Measurements from ENCODE around the gene WDR1.

The WDR1 gene, protein sequence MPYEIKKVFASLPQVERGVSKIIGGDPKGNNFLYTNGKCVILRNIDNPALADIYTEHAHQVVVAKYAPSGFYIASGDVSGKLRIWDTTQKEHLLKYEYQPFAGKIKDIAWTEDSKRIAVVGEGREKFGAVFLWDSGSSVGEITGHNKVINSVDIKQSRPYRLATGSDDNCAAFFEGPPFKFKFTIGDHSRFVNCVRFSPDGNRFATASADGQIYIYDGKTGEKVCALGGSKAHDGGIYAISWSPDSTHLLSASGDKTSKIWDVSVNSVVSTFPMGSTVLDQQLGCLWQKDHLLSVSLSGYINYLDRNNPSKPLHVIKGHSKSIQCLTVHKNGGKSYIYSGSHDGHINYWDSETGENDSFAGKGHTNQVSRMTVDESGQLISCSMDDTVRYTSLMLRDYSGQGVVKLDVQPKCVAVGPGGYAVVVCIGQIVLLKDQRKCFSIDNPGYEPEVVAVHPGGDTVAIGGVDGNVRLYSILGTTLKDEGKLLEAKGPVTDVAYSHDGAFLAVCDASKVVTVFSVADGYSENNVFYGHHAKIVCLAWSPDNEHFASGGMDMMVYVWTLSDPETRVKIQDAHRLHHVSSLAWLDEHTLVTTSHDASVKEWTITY

DNA sequence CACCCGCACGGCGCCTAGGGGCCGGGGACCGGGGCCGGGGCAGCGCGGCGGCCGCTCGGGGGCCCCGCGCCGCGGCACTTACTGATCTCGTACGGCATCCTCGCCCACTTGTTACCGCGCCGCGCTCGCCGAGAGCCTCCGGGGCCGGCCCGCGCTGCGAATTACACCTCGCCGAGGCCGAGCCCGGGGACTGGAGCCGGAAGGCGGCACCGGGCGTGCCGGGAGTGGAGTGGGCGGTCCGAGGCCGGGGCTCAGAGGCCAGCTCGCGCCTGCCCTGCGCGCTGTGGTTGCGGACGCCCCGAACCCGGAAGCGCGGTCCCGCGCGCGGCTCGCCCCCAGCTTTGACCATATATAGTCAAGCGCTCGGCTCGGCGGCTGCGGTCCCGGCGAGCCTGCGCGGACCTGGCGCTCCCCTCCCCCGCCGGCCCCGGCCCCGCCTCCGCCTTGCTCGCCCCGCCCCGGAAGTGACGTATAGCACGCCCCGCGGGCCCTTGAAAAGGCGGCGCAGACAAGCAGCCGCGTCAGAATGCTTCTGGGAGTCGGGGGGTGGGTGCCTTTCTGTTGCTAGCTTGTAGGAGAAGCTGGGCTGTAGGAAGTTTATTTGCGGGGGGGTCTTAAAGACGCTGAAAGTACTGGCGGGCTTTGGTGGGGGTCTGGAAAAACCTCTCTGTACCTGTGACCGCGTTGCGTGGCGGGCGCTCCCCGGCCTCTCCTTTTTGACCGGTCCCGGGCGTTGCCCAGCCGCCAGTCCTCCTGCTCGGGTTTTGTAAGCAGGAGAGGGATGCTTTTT, at the start of gene WDR1:
TSS of gene WDR1 (minus strand) at position 231 of the 790 bp plus-strand sequence. CDS start at position 98, 133 bp downstream.
- no peak for FAIRE-seq

DNA sequence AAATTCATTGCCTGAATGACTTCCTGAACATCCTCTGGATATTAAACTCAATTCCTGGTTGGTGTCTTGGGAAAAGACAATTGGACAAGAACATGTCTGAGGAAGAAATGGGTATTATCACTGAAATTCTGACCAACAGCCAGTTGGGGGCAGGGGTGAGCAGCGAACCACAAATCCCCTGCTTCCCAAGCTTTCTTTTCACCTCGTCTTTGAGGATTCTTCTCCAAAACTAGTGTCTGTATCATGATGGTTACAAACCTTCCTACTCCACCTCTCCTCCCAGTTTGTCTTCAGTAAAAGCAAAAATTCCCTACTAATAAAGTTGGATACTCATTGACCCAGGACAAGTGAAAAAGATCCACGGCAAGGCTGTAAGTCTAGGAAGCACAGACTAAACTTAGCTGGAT, 48.3 kb upstream of the WDR1 start:
- FAIRE-seq = no peak

DNA sequence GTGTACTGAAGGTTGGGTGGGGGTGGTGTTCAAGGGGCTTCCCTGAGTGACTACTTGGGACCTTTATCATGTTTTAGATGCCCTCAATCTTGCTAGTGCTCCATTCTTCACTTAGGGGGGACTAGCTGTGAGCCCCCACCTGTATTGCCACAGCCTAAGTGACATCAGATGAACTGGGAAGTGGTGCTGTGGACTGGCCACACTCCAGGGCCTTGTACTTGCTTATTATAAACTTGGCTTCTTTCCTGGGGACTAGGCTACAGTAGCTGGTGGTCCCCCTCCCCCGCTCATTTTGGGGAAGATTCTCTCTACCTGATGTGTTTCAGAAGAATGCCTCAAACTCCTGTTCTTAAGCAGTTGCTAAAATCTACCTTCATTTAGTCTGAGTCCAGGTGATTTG, 46.7 kb upstream of the WDR1 start:
- no peak for FAIRE-seq

DNA sequence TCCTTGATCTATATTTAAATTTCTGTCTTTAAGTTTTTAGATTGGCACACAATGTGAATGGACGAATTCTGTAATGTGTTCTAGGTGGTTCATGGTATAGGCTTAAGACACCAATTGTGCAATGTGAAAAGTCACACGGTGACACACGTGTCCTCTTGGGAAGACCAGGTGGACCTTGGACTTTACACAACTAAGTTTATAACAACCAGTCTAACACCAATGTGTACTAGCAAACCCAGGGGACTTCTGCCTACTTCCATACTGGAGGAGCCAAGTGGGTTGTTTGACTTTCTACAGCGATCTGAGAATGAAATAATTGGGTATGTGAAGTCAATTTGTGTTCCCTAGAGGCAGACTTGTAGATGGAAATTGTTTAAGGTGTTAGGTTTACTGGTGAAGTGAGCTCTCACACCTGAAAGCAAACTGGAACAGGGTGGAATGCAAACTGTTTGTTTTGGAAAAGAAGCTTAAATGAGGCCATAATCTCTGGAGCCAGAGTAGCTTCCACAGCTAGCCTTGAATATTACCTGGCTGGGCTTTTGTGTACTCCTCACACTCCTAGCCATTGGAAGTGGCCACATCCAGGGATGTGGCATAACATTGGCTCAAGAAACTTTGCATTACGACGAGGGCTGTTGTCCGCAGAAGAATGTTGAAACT, 45.9 kb upstream of the WDR1 start:
- FAIRE-seq = no peak

DNA sequence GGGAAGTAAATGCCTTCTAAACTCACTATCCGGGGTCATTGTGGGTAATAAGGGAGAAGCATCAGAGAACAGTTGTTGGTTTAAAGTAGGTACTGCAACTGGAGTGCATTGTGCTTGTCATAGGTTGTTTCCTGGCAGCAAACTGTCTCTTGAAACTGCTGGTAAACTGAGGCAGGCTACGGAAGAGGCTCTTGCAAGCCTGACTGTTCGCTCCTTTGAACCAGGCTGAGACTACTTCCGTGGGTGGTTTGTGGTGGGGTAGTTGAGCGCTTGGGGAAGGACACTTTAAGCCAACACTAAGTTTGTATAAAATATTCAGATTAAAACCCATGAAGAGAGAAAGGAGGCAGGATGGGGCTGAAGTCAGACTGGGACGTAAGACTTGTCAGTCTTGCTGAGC, 45.2 kb upstream of the WDR1 start:
- no peak for FAIRE-seq

DNA sequence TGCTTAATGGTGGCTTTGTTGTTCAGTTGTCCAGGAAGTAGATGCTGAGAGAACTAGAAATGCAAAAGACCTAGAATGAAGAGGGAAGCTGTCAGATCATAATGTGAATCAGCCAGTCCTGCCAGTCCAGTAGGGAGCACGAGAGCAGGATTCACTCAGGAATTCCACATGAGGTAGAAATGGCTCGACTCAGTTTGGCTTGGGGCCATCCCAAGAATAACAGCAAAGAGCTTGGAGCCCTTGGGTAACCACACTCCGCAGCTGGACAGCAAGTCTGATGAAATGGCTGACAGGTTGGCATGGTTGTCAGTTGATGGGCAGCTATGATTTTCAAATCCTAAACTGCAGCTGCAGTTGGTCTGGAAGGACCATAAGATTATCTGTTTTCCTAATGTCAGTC, 44.5 kb upstream of the WDR1 start:
- FAIRE-seq = no peak

DNA sequence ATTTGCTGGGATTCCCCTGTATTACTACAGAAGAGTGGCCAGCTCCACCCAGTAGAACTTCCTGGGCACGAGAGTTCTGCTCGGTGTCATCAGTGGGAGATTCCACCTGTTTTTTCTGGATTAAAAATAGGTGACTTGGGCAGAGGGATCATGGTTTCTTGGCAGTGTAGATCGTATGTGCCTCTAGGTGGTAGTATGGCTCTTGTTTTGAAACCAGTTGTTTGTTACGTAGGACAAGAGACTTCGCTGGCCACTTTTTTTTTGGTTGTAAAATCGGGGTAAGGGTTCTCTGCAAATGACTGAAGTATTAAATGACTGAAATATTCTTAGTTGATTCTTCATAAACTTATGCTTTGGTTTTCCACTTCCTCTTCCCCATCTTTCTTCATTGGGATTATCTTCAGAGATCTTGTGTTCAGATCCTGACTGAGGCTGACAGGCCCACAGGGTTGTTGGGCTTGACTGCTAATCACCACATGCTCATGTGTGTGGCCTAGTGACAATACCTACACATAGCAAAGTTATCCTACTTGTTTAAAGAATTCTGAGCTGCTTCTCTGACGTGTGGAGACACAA, 43.8 kb upstream of the WDR1 start:
- no peak for FAIRE-seq

DNA sequence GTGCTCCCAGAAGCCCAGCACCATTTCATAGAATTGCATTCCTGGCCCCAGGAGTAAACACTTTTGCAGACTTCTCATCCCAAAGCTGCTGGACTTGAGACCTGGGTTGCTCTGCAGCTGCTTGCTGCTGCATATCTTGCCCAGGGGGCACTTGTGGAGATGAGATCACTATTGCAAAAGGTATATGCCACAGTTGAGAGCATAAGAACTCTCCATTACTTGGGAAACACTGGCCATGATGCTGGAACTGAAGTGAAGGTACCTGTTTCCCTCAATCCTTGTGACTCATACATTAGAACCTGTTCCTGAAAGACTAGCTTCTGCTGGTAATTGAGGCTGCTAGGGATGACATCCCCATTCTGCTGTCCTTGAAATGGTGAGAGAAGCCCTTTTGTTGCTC, 43.1 kb upstream of the WDR1 start:
- FAIRE-seq = no peak

DNA sequence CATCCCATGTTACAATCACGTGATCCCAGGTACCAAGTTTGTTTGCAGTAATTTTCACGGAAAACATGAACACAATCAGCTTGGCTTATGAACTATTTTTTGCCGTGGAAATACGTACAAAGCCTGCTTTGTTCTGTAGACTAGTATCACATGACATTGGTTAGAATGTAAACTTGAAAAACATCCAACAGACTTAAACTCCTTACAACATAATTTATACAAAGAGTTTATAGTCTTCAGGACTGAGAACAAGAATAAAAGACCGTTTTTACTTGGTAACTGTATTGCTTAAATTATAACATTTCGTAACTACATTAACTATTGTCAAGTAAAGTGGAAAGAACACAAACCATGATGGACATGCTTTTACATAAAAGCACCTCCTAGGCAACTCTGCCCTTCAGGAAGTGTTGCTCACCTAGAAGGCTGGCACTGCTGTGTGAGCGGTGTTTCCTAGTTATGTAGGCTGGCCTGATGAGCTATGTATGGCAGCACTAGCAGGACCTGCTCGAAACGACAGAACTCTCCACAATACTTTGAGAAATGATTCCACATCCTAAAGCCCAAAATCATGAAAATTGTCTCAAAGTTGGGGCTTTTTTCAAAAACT, 41.8 kb upstream of the WDR1 start:
- FAIRE-seq = no peak

DNA sequence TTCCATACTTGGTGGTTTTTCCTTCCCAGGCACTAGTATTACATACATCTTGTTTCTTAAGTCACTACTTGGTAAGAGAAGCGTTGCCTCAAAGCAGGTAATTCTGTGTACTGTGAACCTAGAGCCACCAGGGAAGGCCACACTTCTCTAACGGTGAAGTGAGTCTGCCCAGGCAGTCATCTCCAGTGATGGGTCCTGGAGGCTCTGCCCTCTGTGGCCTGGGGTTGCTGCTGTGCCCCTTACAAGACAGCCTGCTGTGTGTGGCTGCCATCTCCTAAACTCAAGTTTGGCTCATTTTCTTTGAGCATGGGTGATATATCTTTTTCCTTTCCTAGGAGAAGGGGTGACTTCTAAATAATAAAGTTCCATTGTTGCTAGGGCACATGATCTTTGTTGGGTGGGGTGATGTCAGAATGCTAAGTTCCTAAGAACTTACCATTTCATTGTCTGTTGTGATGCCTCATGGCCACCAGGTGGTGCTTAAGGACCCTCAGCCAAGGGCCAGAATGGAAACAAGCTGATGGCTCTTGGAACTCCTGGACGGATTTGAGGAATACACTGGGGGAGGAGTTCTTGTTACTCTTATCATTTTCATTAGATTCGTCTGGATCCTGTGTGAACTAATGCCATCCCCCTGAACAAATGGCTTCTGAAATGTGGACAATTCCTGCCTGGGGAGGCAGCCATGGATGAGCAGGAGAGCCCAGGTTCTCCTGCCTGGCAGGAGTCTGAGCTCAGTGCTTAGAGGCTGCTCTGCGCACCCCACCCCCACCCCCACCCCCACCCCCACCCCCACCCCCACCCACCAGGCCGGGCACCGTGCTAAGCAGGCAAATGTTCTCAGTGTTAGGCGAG, 41.1 kb upstream of the WDR1 start:
- FAIRE-seq = peak; percentile 13

DNA sequence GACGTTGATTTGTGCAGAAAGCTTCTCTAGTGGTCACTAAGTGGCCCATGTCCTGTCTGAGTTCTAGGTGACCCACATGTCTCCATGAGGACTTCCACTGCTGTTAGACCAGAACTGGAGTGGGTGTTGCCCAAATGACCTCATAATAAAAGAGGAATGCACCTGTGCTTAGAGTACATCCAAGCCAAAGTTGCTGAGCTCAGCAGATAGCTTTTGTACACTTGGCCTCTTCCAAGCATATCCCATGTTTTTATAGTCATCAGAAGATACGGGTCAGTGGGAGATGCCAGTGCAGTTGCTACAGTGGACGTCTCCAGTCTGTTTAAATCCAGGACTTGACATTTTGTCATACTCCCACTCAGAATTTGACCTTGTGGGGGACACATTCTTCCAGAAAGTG, 37.6 kb upstream of the WDR1 start:
- FAIRE-seq = no peak

DNA sequence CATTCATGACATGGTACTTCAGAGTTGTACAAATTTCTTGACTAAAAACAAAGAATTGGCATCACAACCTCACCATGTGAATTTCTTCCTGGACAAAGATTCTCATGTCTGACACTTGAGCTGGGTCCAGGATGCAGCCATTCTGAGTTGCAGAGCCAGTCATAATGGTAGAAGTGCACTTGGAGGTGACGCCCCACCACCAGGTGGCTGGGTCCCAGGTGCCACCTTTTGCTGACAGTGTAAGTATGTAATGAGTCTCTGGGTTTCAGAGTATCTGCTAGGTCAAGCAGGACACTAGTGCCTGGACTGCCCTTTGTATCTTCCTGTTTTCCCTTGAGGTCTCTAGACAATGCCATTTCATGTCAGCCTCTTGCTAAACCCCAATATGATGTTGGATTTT, 36.6 kb upstream of the WDR1 start:
- no peak for FAIRE-seq

DNA sequence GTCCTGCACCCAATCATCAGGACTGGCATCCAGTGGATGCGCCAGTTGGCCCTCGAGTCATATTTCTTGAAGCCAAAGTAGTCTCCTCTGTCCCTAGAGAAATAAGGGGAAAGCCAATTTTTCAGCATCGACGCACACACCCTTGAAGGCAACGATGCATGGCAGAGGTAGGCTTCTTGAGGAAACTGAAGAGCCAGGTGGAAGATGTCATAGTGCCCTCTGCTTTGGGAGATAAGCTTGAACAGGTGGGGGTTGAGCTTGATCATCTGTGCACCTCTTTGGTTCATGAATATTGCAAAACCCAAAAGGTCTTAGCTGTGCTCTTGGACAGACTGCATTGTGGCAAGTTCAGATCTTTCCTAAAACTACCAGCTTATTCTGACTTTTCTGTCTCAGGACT, 34.6 kb upstream of the WDR1 start:
- FAIRE-seq = no peak

DNA sequence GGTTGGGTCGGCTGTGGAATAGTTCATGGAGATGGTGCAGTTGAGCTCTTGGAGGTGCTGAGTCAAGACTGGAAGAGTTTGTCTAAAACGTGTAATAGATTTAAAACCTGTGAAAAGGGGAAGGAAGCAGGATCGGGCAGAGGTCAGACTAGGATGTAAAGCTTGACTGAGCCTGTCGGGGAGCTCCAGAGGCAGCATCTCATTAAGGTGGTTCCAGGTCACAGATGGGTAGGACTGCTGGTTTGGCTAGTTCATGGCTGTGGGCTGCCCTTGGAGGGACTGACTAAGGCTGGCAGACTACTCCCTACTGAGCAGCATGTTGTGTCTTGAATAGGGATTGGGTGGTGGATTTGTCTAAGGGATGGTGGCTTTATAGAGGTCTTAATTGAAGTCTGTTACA, 28.4 kb upstream of the WDR1 start:
- no peak for FAIRE-seq

DNA sequence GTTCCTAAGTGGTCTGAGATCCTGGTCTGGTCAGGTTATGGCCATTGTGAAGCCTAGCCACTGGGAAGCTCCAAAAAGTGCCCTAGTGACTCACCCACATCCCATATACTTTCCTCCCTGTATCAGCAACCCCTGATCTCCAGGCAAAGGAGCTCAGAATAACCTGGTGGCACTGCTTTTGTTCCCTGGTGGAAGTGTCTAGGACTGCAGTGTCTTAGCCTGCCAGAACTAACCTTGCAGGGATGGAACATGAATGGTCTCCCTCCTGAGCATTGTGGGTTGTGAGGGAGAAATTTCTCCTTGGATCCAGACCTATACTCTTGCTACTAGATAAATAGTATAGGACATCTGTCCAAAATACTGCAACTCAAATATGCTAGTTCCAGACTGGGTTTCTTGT, 27.9 kb upstream of the WDR1 start:
- FAIRE-seq = no peak

DNA sequence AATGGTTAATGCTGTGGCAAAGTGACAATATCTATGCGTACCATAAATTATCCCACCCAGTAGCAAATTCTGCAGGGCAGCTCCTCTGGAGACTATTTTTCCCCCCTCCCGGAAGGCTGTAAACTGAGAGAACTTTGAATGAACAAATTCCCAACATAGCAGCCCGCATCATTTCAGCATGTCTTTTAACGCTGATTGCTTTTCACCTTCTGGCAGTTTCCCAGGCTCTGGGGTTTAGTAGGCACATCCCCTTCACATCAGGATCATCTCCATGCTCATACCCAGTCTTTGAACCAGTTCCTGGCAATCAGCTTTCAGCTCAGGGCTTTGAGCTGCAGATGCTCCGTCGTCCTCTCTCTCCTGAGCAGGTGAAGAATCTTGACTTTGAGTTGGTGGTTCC, 26.6 kb upstream of the WDR1 start:
- no peak for FAIRE-seq

DNA sequence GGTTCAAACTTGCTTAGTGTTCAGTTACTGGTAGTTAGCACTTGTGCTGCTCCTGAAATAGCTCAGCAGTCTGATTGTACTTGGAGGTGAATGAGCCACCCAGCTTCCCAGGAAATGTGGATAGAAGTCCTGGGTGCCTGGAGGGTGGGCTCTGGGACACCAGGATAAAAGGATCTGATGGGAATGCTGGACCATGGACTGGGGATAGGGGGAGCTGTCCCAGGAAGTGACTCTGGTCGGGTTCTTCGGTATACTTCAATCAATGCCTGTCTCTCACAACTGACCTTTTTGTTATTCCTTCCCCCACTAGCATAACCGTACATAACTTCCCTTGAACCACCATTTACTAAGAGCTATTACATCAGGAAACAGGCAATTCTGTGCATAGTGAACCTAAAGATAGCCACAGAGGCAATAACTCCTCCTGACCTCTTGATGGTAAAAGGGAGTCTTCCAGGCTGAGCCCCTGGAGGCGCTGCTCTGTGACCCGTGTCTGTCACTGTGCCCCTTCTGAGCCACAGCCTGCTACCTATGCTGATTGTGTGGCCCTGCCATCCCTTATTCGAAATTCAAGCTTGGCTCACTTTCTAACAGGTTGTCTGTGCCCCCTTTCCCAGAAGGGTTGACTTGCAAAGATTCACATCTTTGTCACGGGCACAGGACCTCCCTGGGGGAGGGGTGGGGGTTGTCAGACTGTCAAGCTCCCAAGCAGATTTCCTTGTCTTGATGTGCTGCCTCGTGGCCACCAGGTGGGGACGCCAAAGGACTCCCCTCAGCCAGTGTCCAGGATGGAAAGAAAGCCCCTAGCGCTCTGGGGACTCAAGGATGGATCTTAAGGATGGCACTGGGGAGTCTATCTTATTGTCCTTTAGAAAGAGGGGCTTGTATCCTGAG, 24.5 kb upstream of the WDR1 start:
- FAIRE-seq = no peak

DNA sequence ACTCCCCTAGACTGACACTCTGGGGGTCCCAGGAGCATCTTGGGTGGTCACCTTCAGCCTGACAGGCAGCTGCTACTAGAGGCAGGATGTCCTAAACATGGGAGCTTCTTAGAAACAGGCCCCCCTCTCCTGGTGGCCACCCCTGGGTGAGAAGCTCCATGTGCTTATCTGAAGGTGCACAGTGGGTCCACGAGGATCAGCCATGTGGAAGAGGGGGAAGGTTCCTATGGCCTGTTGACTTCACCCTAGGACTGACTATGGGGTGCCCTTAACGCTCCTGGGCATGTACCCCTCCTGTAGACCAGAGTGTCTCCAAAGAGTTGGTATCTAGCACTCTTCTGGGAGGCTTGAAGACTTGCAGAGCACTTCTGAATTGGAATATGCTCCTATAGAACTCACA, 22.9 kb upstream of the WDR1 start:
- no peak for FAIRE-seq

DNA sequence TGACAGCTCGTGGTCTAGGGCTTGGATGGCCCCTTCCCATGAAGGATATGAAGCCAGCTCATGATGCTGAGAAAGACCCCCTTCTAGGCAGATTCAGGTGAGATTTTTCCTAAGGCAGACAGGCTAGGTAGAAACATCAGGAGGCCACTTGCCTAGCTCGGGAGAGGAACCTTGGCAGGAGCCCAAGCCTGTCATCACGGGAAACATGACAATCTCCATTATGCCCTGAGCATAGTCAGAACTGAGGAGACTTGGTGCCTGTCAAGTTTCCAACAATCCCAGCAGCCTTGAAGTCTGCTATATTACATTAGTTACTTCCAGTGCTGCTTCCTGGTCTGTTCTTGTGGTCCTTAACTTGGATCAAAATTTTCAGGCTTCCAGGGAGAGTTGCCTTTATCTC, 18.7 kb upstream of the WDR1 start:
- no peak for FAIRE-seq

DNA sequence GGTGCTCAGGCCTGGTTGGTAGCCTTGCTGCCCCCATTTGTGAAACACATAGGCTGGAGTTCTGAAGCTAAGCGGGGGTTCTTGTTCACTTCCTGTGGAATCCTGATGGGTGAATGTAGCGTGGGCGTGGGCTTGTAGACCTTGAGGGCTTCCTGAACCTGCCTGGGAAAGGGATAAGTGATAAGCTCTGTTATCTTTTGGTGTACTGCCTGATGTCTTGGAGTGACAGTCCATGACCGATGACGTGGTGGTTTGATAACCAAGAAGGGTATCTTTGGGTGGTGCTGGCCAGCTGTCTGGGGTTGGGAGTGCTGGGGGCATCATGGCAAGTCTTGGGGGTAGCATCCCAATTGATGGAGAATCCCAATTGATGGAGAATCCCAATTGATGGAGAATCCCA, 17.5 kb upstream of the WDR1 start:
- no peak for FAIRE-seq

DNA sequence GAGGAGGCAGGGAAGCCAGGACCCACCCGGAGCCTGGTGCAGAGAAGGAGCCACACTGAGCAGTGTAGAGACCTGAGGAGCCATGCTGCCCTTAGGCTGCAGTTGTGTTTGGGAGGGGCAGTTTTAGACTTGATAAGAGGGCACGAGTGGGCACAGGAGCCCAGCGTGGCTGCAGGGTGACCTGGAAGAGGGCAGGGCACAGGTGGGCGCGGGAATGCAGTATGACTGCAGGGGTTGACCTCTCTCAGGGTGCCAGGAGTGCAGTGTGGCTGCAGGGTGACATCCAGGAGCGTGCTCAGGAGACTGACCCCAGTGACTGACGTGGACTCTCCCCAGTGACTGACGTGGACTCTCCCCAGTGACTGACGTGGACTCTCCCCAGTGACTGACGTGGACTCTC, 14.6 kb upstream of the WDR1 start:
- FAIRE-seq = no peak

All from islet of Langerhans (tissue), 1 donor.